ENCODE measurements around the gene DAND5.
"Not testable (repeated sequence)": the region's sequence is repeated elsewhere in the genome, so short reads cannot be mapped to it uniquely, and the experiment has no call there.

The DAND5 gene

GRCh38 chr19:12946092-12946721 lies 23.2 kb upstream of the DAND5 start:
- peak; percentile 87 for DNase-seq (ENCODE audit: low read depth)

- no peak for DNase-seq (ENCODE audit: low read depth)
Observed at GRCh38 chr19:12946731-12947496, 22.5 kb upstream of the DAND5 start.

- DNase-seq (ENCODE audit: low read depth), result no peak
Observed at GRCh38 chr19:12947702-12948611, 21.4 kb upstream of the DAND5 start.

GRCh38 chr19:12948612-12949362 lies 20.6 kb upstream of the DAND5 start:
- no peak for DNase-seq (ENCODE audit: low read depth)

- DNase-seq (ENCODE audit: low read depth), result no peak
Observed at GRCh38 chr19:12949363-12950283, 19.8 kb upstream of the DAND5 start.

GRCh38 chr19:12952050-12952449 lies 17.3 kb upstream of the DAND5 start:
- not testable (repeated sequence) for DNase-seq (ENCODE audit: low read depth)

GRCh38 chr19:12952488-12953137 lies 16.8 kb upstream of the DAND5 start:
- peak; percentile 88 for DNase-seq (ENCODE audit: low read depth)

- no peak for DNase-seq (ENCODE audit: low read depth)
Observed at GRCh38 chr19:12953138-12953798, 16.1 kb upstream of the DAND5 start.

GRCh38 chr19:12953799-12954611 lies 15.4 kb upstream of the DAND5 start:
- no peak for DNase-seq (ENCODE audit: low read depth)

GRCh38 chr19:12954612-12954962 lies 14.8 kb upstream of the DAND5 start:
- no peak for DNase-seq (ENCODE audit: low read depth)

GRCh38 chr19:12955575-12955974 lies 13.8 kb upstream of the DAND5 start:
- DNase-seq (ENCODE audit: low read depth), result not testable (repeated sequence)

- DNase-seq (ENCODE audit: low read depth), result no peak
Observed at GRCh38 chr19:12955996-12956395, 13.4 kb upstream of the DAND5 start.

GRCh38 chr19:12956446-12957388 lies 12.7 kb upstream of the DAND5 start, which contains the start of gene GADD45GIP1:
TSS of gene GADD45GIP1 (minus strand) at chr19:12957223. CDS start at chr19:12957212, 11 bp downstream.
- DNase-seq (ENCODE audit: low read depth), result peak; percentile 80

- not testable (repeated sequence) for DNase-seq (ENCODE audit: low read depth)
Observed at GRCh38 chr19:12957389-12957952, 11.9 kb upstream of the DAND5 start.

- no peak for DNase-seq (ENCODE audit: low read depth)
Observed at GRCh38 chr19:12959481-12959880, 9.9 kb upstream of the DAND5 start.

GRCh38 chr19:12965017-12965811 lies 4.2 kb upstream of the DAND5 start:
- peak; percentile 74 for DNase-seq (ENCODE audit: low read depth)

GRCh38 chr19:12965812-12966135 lies 3.6 kb upstream of the DAND5 start:
- DNase-seq (ENCODE audit: low read depth), result no peak

All from EH (cell line).